NCI-H460 (cell line): ENCODE measurements around the gene SHANK1. TPM values are rescaled to one million over a fixed set of nuclear protein-coding genes. Genes with fewer than 3 reads are reported as not detected.
"Not testable (repeated sequence)": the region's sequence is repeated elsewhere in the genome, so short reads cannot be mapped to it uniquely, and the experiment has no call there.

Experiments
- DNase-seq: peaks from one replicate; pipeline ENCODE4 v3.0.0-alpha.2; 2016; ENCODE audit warnings: low read depth; ENCODE audit errors: extremely low read depth
- total RNA-seq: library from RNA; depleted of rRNA; stranded (reverse); fragments of >200 nt; shearing (Covaris generic); gene quantifications from 2 replicates; pipeline ENCODE4 v1.2.3, GENCODE V29; 2014; rRNA removed

Gene SHANK1
- total RNA-seq, 1 experiment from 2014 or later: 0.15 TPM

DNA sequence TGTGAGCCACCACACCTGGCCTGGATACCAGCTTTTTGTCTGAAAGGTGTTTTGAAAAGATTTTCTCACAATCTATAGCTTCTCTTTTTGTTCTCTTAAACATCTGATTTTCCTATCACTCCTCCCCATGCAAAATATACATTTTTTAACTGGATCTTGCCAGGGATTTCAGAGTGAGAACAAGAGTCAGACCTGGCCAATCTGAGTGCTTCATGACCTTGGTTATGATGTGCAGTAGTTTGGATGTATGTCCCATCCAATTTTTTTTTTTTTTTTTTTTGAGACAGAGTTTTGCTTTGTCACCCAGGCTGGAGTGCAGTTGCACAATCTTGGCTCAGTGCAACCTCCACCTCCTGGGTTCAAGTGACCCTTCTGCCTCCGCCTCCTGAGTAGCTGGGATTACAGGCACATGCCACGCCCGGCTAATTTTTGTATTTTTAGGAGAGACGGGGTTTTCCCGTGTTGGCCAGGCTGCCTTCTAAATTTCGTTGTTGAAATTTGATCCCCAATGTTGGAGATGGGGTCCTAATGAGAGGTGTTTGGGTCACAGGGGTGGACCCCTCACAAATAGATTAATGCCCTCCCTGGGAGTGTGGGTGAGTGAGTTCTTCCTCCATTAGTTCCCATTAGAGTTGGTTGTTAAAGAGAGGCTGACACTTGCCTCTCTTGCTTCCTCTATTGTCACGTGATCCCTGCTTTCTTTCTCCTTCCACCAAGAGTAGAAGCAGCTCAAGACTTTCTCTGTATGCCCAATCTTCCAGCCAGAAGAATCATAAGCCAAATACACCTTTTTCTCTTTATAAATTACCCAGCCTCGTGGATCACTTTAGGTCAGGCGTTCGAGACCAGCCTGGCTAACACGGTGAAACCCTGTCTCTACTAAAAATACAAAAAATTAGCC is 106.8 kb downstream of the SHANK1 start:
- not testable (repeated sequence) for DNase-seq

Other genes starting within 250 kb of the SHANK1 start
- 36.8 and 42.6 TPM in 2 replicates for gene EMC10, start 243.3 kb downstream of the SHANK1 start, total RNA-seq
- 0.26 and 0.92 TPM in 2 replicates for gene GARIN5A, start 243.0 kb downstream of the SHANK1 start, total RNA-seq
- gene JOSD2, start 208.6 kb downstream of the SHANK1 start, total RNA-seq: 10.0 and 17.8 TPM in 2 replicates
- not detected in 2 replicates for gene ASPDH, start 205.9 kb downstream of the SHANK1 start, total RNA-seq
- gene LRRC4B, start 151.4 kb downstream of the SHANK1 start, total RNA-seq: 0.09 and 0.25 TPM in 2 replicates
- 0.20 and 0.49 TPM in 2 replicates for gene SYT3, start 79.9 kb downstream of the SHANK1 start, total RNA-seq
- 4.6 and 8.0 TPM in 2 replicates for gene C19orf81, start 70.4 kb downstream of the SHANK1 start, total RNA-seq
- 4.6 and 5.4 TPM in 2 replicates for gene CLEC11A, start 3.6 kb upstream of the SHANK1 start, total RNA-seq
- gene GPR32, start 50.7 kb upstream of the SHANK1 start, total RNA-seq: not detected in 2 replicates
- gene ACP4, start 70.6 kb upstream of the SHANK1 start, total RNA-seq: 0.32 TPM in 1 of 2 replicates, not detected in the other
- 0.40 and 0.64 TPM in 2 replicates for gene KLK1, start 104.0 kb upstream of the SHANK1 start, total RNA-seq
- not detected in 2 replicates for gene KLK15, start 113.8 kb upstream of the SHANK1 start, total RNA-seq
- not detected in 2 replicates for gene KLK3, start 135.1 kb upstream of the SHANK1 start, total RNA-seq
- gene KLK2, start 153.6 kb upstream of the SHANK1 start, total RNA-seq: not detected in 2 replicates
- not detected in 2 replicates for gene KLK4, start 191.6 kb upstream of the SHANK1 start, total RNA-seq
- not detected in 2 replicates for gene KLK5, start 233.2 kb upstream of the SHANK1 start, total RNA-seq
- not detected in 2 replicates for gene KLK6, start 249.8 kb upstream of the SHANK1 start, total RNA-seq